Measurements from ENCODE around the gene AQR.

The AQR gene

DNA sequence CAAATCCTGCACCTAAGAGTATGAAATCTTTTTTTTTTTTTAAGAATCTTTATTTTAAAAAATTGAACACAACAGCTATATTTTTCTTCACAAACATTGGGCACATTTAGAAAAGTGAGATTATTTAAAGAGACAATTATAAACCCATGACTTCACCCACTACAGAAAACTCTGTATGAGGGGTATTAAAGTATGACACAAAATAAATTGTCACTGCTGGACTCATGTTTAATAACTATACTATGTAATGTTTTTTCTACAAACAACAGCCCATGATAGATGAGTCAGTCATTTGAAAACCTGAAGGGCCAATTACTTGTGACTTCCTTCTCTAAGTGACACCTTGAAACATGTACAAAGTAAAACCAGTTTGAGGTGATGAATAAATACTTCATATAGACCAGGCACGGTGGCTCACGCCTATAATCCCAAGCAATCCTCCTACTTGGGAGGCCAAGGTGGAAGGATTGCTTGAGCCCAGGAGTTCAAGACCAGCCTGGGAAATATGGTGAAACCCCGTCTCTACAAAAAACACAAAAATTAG, 36.0 kb downstream of the AQR start:
- TF ChIP-seq TAF1 (IDR thresholded peaks at IDR 0.05; ENCODE audit: borderline replicate concordance, insufficient read depth, low read length): no peak
- no peak for TF ChIP-seq POLR2AphosphoS5 (IDR thresholded peaks at IDR 0.05; ENCODE audit: low read depth, low read length)
- TF ChIP-seq SIN3A (IDR thresholded peaks at IDR 0.05; ENCODE audit: borderline replicate concordance, insufficient read depth, low read length): no peak
- TF ChIP-seq REST (IDR thresholded peaks at IDR 0.05; ENCODE audit: insufficient read depth in 1 of 2, low read depth in 2 of 2, low read length in 2 of 2): no peak
- no peak for TF ChIP-seq FOXP2 (optimal IDR thresholded peaks at IDR 0.05; ENCODE audit: borderline replicate concordance, extremely low read depth, extremely low read length, insufficient read depth)

DNA sequence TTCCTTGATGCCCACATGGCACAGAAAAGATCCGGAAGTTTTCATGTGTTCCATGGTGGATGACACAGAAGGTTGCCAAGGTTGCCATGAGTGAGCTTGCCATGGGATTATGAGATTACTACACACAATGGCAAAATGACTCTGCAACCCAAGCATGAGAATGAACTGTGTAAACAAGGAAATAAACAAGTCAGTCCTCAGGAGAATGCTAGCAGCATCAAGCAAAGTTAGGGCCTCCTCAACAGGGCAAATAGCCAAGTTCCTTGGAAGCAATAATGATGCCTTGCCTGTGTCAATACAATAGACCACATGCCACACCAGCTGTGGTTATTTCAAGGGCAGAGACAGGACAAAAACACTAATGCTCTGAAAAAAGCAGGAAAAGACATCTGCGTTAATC, 41.8 kb downstream of the AQR start:
- TF ChIP-seq SIN3A (IDR thresholded peaks at IDR 0.05; ENCODE audit: borderline replicate concordance, insufficient read depth, low read length) (no peak), POLR2AphosphoS5 (IDR thresholded peaks at IDR 0.05; ENCODE audit: low read depth, low read length) (no peak), REST (IDR thresholded peaks at IDR 0.05; ENCODE audit: insufficient read depth in 1 of 2, low read depth in 2 of 2, low read length in 2 of 2) (no peak), TAF1 (IDR thresholded peaks at IDR 0.05; ENCODE audit: borderline replicate concordance, insufficient read depth, low read length) (no peak), FOXP2 (optimal IDR thresholded peaks at IDR 0.05; ENCODE audit: borderline replicate concordance, extremely low read depth, extremely low read length, insufficient read depth) (no peak)

DNA sequence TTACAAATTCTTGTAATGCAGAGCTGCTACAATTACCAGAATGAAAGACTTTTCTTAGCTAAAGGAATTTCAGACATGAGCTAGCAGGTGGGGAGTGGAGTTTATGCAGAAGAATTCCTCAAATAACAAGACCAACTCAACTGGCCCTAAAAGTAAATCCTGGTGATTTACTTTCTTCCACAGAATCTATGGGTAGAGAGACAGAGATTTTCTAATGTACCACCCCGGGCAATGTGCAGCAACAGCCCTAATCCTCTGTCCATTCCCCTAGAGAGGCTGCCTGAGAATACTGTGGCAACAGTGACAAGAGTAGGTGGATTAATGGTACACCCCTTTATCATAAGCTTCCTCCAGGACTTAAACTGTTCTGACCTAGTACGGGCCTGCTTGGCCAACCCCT, 55.2 kb downstream of the AQR start:
- TF ChIP-seq REST (IDR thresholded peaks at IDR 0.05; ENCODE audit: insufficient read depth in 1 of 2, low read depth in 2 of 2, low read length in 2 of 2) (no peak), FOXP2 (optimal IDR thresholded peaks at IDR 0.05; ENCODE audit: borderline replicate concordance, extremely low read depth, extremely low read length, insufficient read depth) (no peak), POLR2AphosphoS5 (IDR thresholded peaks at IDR 0.05; ENCODE audit: low read depth, low read length) (no peak), SIN3A (IDR thresholded peaks at IDR 0.05; ENCODE audit: borderline replicate concordance, insufficient read depth, low read length) (no peak), TAF1 (IDR thresholded peaks at IDR 0.05; ENCODE audit: borderline replicate concordance, insufficient read depth, low read length) (no peak)

DNA sequence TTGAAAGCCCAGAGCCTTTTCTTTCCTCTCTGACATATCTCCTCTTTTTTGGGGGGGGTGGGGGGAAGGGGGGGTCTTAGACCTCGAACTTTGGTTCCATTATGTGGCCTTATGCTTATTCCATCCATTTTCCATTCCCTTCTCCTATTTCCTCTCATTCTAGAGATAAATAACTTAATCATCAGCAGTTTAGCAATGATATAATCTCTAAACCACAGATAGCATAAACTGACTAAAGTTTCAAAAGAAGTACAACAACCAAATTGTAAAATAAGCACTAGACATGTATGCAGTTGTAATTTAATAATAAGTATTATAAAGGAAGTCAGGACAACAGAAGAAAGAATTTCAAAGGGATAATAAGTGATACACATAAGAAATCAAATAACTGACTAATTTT, 64.5 kb downstream of the AQR start:
- no peak for TF ChIP-seq POLR2AphosphoS5 (IDR thresholded peaks at IDR 0.05; ENCODE audit: low read depth, low read length)
- no peak for TF ChIP-seq TAF1 (IDR thresholded peaks at IDR 0.05; ENCODE audit: borderline replicate concordance, insufficient read depth, low read length)
- TF ChIP-seq SIN3A (IDR thresholded peaks at IDR 0.05; ENCODE audit: borderline replicate concordance, insufficient read depth, low read length): no peak
- TF ChIP-seq FOXP2 (optimal IDR thresholded peaks at IDR 0.05; ENCODE audit: borderline replicate concordance, extremely low read depth, extremely low read length, insufficient read depth): no peak
- TF ChIP-seq REST (IDR thresholded peaks at IDR 0.05; ENCODE audit: insufficient read depth in 1 of 2, low read depth in 2 of 2, low read length in 2 of 2): no peak

DNA sequence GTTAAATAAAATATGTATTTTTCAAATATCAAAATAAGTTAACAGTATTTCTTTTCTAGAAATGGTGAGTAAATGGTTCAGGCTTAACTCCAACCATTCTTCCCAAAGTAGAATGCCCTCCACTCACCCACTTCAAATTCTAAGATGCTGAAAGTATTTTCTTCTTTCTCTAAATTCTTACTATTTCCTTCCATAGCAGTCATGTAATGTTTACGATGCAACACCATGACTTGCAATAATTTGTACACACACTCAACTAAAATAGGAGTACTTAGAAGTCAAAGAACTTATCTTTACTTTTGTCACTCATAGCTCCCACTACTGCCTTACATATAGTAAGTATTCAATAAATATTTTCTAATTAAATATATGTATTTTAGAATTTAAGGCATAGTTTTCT, 65.0 kb downstream of the AQR start:
- no peak for TF ChIP-seq SIN3A (IDR thresholded peaks at IDR 0.05; ENCODE audit: borderline replicate concordance, insufficient read depth, low read length)
- TF ChIP-seq REST (IDR thresholded peaks at IDR 0.05; ENCODE audit: insufficient read depth in 1 of 2, low read depth in 2 of 2, low read length in 2 of 2): no peak
- TF ChIP-seq FOXP2 (optimal IDR thresholded peaks at IDR 0.05; ENCODE audit: borderline replicate concordance, extremely low read depth, extremely low read length, insufficient read depth): no peak
- no peak for TF ChIP-seq TAF1 (IDR thresholded peaks at IDR 0.05; ENCODE audit: borderline replicate concordance, insufficient read depth, low read length)
- TF ChIP-seq POLR2AphosphoS5 (IDR thresholded peaks at IDR 0.05; ENCODE audit: low read depth, low read length): no peak

Measured in PFSK-1 (cell line).